ENCODE results near the gene CUX1. TPM values are rescaled to one million over a fixed set of nuclear protein-coding genes. Genes with fewer than 3 reads are reported as not detected.
A peak's percentile ranks its signal among the peaks of the same experiment; 100 is the strongest.

CUX1 gene
- total RNA-seq, 2 donors from 2014 or later = 8.6 to 23.3 TPM

DNA sequence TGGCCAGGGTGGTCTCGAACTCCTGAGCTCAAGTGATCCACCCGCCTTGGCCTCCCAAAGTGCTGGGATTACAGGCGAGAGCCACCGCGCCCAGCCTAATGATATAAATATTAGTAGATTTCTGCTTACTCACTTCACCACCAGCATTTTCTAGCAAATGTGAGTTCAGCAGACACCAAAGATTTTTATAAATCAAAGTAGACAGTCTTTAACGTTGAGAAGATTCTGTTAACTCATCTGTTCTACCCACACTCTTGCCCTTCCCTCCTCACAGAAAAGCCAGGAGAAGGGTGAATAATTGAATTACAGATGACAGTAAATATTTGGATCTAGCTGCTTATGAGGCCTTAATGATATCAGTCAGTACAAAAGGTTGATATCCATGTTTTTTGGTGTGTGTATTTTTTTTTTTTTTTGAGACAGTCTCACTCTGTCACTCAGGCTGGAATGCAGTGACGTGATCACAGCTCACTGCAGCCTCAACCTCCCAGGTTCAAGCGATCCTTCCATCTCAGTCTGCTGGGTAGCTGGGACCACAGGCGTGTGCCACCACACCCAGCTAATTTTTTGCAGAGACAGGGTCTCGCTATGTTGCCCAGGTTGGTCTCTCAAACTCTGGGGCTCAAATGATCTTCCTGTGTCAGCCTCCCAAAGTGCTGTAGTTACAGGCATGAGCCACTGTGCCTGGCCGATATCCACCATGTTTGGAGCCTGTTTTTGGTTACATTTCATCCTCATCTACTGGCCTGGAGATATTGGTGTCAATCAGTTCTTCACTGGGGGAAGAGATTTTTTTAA lies 120.5 kb downstream of the CUX1 start:
- H3K36me3 Mint-ChIP-seq = no peaks in the 10 kb centered on the region
- no peak overlapping the region for H3K27ac Mint-ChIP-seq
- no peaks in the 10 kb centered on the region for H3K9me3 Mint-ChIP-seq
- DNase-seq (ENCODE audit: low spot score in 2 of 2) (no peak), ATAC-seq (no peak)

DNA sequence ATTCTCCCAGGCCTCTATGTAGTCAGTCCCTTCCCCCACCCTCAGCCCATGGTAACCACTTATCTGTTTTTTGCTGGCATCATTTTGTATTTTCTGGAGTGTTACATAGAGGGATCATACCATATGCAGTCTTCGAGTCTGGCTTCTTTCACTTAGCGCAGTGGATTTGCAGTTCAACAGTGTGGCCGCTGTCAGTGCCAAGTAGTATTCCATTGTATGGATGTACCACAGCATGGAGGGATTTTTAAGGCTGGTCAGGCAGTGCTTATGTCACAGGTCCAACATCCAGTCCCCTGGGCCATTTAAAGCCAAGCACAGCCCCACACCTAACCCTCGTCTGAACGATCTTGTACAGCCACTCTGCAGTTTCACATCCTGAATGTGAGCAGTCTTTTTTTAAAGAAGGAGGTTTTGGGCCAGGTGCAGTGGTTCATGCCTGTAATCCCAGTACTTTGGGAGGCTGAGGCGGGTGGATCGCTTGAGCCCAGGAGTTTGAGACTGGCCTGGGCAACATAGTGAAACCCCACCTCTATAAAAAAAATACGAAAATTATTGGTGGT lies 121.8 kb downstream of the CUX1 start:
- H3K36me3 Mint-ChIP-seq = no peaks in the 10 kb centered on the region
- ATAC-seq = no peak
- no peak for DNase-seq (ENCODE audit: low spot score in 2 of 2)
- H3K27ac Mint-ChIP-seq = no peak overlapping the region
- no peaks in the 10 kb centered on the region for H3K9me3 Mint-ChIP-seq

DNA sequence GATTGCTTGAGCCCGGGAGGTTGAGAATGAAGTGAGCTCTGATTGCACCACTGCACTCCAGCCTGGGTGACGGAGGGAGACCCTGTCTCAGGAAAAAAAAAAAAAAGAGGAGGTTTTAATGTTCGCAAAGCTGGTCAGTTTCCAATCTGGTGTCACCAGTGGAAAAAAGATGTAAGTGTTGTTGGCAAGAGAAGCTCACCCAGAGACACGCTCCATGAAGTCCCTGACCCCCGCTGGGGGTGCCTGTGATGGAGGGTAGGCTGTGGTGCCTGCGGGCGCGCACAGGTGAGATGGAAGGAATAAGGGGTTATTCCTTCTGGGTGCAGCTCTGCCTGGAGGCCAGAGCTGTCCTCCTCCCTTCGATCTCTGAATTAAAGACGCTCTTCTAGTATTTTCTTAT lies 122.7 kb downstream of the CUX1 start:
- Mint-ChIP-seq H3K36me3 (no peaks in the 10 kb centered on the region), H3K9me3 (no peaks in the 10 kb centered on the region), H3K27ac (no peak overlapping the region)
- DNase-seq (ENCODE audit: low spot score in 2 of 2) = no peak
- ATAC-seq = no peak

DNA sequence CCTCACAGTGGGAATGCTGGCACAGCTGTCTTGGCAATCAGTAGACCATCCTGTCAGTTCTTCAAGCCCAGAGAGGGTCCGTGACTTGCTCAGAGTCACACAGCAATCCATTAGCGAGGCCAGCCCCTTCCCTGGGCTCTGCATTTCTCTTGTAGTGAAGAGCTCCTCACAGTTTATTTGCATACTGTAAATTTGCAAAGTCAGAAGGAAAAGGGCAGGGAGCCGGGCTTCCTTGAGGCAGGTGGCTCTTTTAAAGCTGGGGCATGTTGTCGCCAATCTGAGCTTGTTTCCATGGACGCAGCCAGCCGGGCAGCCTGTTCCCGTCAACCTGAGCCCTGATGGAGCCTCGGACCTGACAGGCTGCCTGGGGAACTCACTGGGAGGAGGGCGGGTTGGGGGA lies 123.4 kb downstream of the CUX1 start:
- Mint-ChIP-seq H3K36me3 (no peaks in the 10 kb centered on the region), H3K9me3 (no peaks in the 10 kb centered on the region), H3K27ac (no peak overlapping the region)
- ATAC-seq (no peak), DNase-seq (ENCODE audit: low spot score in 2 of 2) (no peak)

- H3K27ac Mint-ChIP-seq = no peak overlapping the region
- no peaks in the 10 kb centered on the region for H3K36me3 Mint-ChIP-seq
- DNase-seq (ENCODE audit: low spot score in 2 of 2) (no peak), ATAC-seq (no peak)
- no peaks in the 10 kb centered on the region for H3K9me3 Mint-ChIP-seq
Measured at GRCh38 chr7:101941481-101942383, 124.3 kb downstream of the CUX1 start.

DNA sequence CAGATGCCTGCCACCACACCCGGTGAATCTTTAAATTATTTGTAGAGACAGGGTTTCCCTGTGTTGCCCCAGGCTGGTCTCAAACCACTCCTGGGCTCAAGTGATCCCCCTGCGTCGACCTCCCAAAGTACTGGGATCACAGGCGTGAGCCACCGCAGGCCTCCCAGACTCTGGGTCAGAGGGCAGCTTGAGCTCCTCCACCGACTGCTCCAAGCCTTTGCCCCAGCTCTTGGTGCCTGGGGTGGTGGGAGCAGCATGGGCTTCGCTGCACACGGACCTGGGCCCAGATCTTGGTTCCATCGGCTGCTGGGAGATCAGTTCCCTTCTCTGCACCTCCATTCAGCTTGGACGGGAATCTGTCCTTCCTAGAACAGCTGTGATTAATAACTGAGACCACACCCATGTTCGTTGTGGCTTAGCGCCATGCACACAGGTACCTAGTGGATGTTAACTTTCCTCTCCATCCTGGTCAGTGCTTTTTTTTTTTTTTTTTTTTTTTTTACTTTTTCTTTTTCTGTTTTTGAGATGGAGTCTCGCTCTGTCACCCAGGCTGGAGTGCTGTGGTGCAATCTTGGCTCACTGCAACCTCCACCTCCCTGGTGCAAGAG lies 125.3 kb downstream of the CUX1 start:
- Mint-ChIP-seq H3K27ac (no peak overlapping the region), H3K36me3 (no peaks in the 10 kb centered on the region), H3K9me3 (no peaks in the 10 kb centered on the region)
- no peak for DNase-seq (ENCODE audit: low spot score in 2 of 2)
- no peak for ATAC-seq

DNA sequence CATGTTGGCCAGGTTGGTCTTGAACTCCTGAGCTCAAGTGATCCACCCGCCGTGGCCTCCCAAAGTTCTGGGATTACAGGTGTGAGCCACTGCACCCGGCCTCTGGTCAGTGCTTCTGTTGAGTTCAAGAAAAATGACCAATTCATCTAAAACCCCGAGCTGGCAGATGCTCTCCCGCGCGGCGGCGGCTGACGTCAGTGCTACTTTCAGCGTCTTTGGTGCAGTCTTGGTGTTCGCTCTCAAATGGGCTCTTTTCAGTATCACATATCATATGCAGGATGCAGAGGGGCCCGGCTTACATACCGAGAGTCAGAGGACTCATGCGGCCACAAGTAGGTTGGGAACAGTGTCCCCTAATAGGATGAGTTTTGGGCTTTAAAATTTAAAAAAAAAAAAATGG lies 125.9 kb downstream of the CUX1 start:
- no peaks in the 10 kb centered on the region for H3K9me3 Mint-ChIP-seq
- no peak for DNase-seq (ENCODE audit: low spot score in 2 of 2)
- no peaks in the 10 kb centered on the region for H3K36me3 Mint-ChIP-seq
- no peak for ATAC-seq
- H3K27ac Mint-ChIP-seq = no peak overlapping the region

DNA sequence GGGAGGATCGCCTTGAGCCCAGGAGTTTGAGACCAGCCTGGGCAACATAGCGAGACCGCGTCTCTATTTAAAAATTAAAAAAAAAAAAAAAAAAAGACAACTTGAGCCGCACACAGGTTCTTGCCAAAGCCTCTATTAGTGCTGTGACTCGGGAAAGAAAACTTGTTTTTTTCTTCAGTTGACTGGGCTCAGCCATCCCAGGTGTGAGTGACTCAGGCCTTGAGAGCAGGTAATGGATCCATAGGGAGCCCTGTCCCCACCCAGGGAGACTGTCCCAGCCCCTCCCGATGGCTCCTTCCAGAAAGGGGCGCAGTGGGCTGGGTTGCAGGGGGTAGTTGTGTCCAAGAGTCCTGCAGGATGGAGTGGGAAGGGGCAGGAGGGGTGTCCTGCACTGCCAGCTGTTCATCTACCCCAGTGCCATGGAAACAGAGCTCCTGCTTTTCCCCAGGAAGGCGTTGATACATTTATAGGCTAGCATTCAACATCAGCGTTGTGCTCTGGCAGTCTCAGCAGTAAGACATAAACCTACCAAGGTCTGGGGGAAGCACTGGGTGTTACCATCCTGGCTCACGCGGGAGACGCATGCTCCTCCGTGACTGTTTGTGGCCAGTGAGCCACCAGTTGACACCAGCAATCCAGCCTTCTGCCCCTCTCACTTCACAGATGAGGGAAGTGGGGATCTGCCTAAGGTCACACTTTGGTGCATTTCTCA lies 126.6 kb downstream of the CUX1 start:
- H3K27ac Mint-ChIP-seq = no peak overlapping the region

DNA sequence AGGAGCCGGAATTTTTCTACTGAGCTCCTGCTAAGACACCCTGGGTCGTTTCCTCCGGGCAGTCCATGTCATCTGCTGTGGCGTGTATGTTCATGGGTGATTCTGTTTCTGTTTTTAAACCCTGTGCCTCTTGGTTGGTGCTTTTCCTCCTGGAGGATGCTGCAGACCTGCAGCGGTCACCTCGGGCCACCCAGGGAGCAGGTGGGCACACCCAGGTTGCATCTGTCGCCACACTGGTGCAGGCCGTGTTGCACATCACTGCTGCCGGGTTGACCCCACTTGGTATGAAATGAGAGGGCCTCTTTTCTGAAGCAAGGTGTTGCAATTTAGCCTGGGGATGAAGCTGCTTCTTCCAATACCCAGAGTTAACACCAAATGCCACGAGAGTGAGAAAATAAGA lies 127.2 kb downstream of the CUX1 start:
- Mint-ChIP-seq H3K9me3 (no peaks in the 10 kb centered on the region), H3K36me3 (no peaks in the 10 kb centered on the region), H3K27ac (no peak overlapping the region)
- DNase-seq (ENCODE audit: low spot score in 2 of 2) = no peak
- no peak for ATAC-seq

More for the DNA sequence above, 126.6 kb downstream of the CUX1 start:
- Mint-ChIP-seq H3K36me3 (no peaks in the 10 kb centered on the region), H3K9me3 (no peaks in the 10 kb centered on the region)
- ATAC-seq = no peak
- no peak for DNase-seq (ENCODE audit: low spot score in 2 of 2)

DNA sequence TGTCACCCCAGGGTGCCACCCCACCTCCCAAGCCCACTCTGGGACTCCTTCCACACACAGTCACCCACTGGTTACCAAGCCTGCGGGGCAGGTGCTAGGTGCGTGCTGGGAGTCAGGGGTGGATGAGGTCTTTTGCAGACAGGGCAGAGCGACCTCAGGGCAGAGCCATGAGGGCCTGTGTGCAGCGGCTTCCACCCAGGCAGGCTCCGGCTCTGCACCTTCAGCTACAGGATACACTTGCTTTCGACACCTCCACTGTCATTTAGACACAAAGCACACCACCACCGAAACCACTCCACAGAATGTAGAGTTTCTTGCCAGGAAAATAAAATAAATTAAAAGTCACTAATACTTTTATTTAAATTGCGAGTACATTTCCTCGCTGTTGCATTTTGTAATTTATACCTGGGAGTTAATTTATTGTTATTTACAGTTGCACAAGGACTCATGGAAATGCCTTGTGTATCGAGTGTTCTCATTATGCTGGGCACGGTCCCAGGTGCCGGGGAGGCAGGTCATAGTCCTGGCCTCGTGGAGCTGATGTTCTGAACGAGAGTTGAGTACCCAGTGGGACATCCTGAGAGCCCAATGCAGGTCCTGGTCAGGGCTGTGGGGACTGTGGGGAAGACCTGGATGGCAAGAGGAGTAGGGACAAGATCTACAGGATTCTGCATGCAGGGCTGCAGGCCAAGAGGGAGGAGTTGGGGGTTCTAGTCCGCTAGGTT lies 127.8 kb downstream of the CUX1 start:
- Mint-ChIP-seq H3K36me3 (no peaks in the 10 kb centered on the region), H3K9me3 (no peaks in the 10 kb centered on the region), H3K27ac (peak overlapping the region in 1 of 2 donors; percentile 20)
- no peak for ATAC-seq
- DNase-seq (ENCODE audit: low spot score in 2 of 2) = no peak

DNA sequence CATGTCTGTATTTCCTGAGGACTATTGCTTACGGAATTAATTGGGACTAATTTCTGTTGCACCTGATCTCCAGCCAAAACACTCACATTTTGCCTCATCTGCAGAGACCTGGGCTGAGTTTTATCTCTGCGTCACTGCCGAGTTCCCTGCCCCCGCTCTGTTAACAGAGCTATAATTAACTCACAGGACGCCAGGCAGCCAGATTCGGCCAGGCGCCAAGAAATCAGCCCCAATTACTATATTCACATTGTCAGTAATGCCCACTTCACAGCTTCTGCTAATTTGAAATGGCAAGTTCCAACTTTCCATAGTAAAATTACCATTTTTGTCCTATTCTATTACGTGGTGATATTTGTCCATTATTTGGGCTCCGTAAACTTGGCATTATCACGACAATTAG lies 130.5 kb downstream of the CUX1 start:
- no peak overlapping the region for H3K27ac Mint-ChIP-seq
- no peaks in the 10 kb centered on the region for H3K36me3 Mint-ChIP-seq

GRCh38 chr7:101948650-101949049 lies 131.2 kb downstream of the CUX1 start:
- ATAC-seq (no peak), DNase-seq (ENCODE audit: low spot score in 2 of 2) (no peak)
- H3K27ac Mint-ChIP-seq = no peak overlapping the region
- no peaks in the 10 kb centered on the region for H3K36me3 Mint-ChIP-seq
- no peaks in the 10 kb centered on the region for H3K9me3 Mint-ChIP-seq

More for the DNA sequence above, 130.5 kb downstream of the CUX1 start:
- H3K9me3 Mint-ChIP-seq = no peaks in the 10 kb centered on the region
- no peak for ATAC-seq
- no peak for DNase-seq (ENCODE audit: low spot score in 2 of 2)

DNA sequence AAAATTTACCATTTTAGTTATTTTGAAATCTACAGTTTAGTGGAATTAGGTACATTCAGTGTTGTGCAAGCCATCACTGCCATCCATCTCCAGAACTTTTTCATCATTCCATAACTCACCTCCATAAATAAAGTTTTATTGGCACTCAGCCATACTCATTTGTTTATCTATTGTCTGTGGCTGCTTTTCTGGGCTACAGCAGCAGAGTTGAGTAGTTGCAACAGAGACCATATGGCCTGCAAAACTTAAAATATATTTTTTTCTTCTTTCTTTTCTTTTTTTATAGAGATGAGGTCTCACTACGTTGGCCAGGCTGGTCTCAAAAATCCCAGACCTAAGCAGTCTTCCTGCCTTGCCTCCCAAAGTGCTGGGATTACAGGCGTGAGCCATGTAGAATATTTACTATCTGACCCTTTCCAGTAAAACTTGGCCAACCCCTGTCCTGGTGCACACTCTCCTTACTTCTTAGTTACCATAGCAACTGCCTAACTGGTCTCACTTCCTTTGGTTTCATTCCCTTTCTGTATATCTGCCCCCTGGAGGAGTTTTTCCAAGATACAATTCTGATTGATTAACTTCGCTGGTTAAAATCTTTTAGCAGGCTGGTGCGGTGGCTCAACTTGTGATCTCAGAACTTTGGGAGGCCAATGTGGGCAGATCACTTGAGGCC lies 133.2 kb downstream of the CUX1 start:
- Mint-ChIP-seq H3K36me3 (peaks cover 0 to 5% of the 10 kb centered on the region in 2 donors), H3K9me3 (no peaks in the 10 kb centered on the region), H3K27ac (no peak overlapping the region)
- ATAC-seq = no peak
- no peak for DNase-seq (ENCODE audit: low spot score in 2 of 2)

GRCh38 chr7:101951757-101952156 lies 134.3 kb downstream of the CUX1 start:
- no peak for DNase-seq (ENCODE audit: low spot score in 2 of 2)
- Mint-ChIP-seq H3K27ac (no peak overlapping the region), H3K9me3 (no peaks in the 10 kb centered on the region), H3K36me3 (peaks cover 0 to 5% of the 10 kb centered on the region in 2 donors)
- ATAC-seq = no peak

Measured in activated naive CD4-positive, alpha-beta T cell treated with anti-CD3 and anti-CD28 coated beads, Interleukin-2, amount 50 U/mL, for 72 hours (primary cell).